Common myeloid progenitor, CD34-positive (primary cell): ENCODE results near the gene RAB9A.

Source experiments
- CTCF ChIA-PET: fragments of 350-600 bp; sonication (Branson Sonifier 250); formaldehyde crosslinking; loops from one replicate; lab custom pipeline; 2021; ENCODE audit warnings: antibody characterized with exemption; lab: Charles Lee
- POLR2A ChIA-PET: fragments of 350-600 bp; sonication (Branson Sonifier 250); formaldehyde crosslinking; loops from one replicate; lab custom pipeline; 2021; ENCODE audit warnings: antibody characterized with exemption; lab: Charles Lee
- DNase-seq, 3 donors: peaks; one replicate each; pipeline versions ENCODE4 v3.0.0 to v3.0.0-alpha.2; 2013
- H3K27ac ChIP-seq, 2 experiments: 1 replicate in 1 of 2; 2 replicates in 1 of 2; pipeline ENCODE4 v1.7.0; 2013; ENCODE audit warnings: inconsistent platforms in 2 of 2, low read length in 2 of 2, mild to moderate bottlenecking in 2 of 2, low read depth in 1 of 2, moderate library complexity in 1 of 2; ENCODE audit not compliant: severe bottlenecking in 2 of 2, insufficient read depth in 1 of 2, poor library complexity in 1 of 2
- H3K27me3 ChIP-seq, 5 experiments: replicated peaks in 2 of 5; 1 replicate in 3 of 5; 2 replicates in 2 of 5; pipeline versions ENCODE4 v1.6.1 to v1.7.0; 2013; ENCODE audit warnings: low read length in 4 of 5, mild to moderate bottlenecking in 2 of 5, moderate library complexity in 2 of 5, inconsistent platforms in 1 of 5; ENCODE audit not compliant: insufficient read depth in 5 of 5, control insufficient read depth in 4 of 5
- H3K36me3 ChIP-seq, 4 experiments: 1 replicate in 2 of 4; 2 replicates in 2 of 4; pipeline versions ENCODE4 v1.6.1 to v1.7.0; 2013; ENCODE audit warnings: low read length in 3 of 4, control low read depth in 1 of 4, mild to moderate bottlenecking in 1 of 4; ENCODE audit not compliant: control insufficient read depth in 4 of 4, insufficient read depth in 4 of 4
- H3K4me1 ChIP-seq, 4 experiments: 1 replicate in 3 of 4; 2 replicates in 1 of 4; pipeline versions ENCODE4 v1.6.1 to v1.7.1; 2013; ENCODE audit warnings: low read length in 3 of 4, mild to moderate bottlenecking in 3 of 4, control low read depth in 1 of 4, inconsistent platforms in 1 of 4, moderate library complexity in 1 of 4; ENCODE audit not compliant: control insufficient read depth in 4 of 4, insufficient read depth in 4 of 4; ENCODE audit errors: control extremely low read depth in 1 of 4
- H3K4me3 ChIP-seq, 7 experiments: 1 replicate in 4 of 7; 2 replicates in 3 of 7; pipeline versions ENCODE4 v1.5.1 to v1.7.0; 2013; ENCODE audit warnings: mild to moderate bottlenecking in 7 of 7, low read length in 6 of 7, moderate library complexity in 6 of 7, inconsistent platforms in 2 of 7, low read depth in 2 of 7, control low read depth in 1 of 7; ENCODE audit not compliant: insufficient read depth in 4 of 7, control insufficient read depth in 1 of 7; ENCODE audit errors: extremely low read depth in 1 of 7
- H3K9me3 ChIP-seq, 5 experiments: 1 replicate in 4 of 5; 2 replicates in 1 of 5; pipeline versions ENCODE4 v1.6.1 to v1.7.1; 2013; ENCODE audit warnings: low read length in 4 of 5, mild to moderate bottlenecking in 2 of 5, inconsistent platforms in 1 of 5, low read depth in 1 of 5, moderate library complexity in 1 of 5; ENCODE audit not compliant: control insufficient read depth in 4 of 5, insufficient read depth in 2 of 5; ENCODE audit errors: control extremely low read depth in 1 of 5
- WGBS: methylation state at CpG from one replicate; pipeline ENCODE4 v1.1.5; 2013; ENCODE audit not compliant: insufficient coverage; 5-methylcytosine and 5-hydroxymethylcytosine counted together

The RAB9A gene

GRCh38 chrX:13695601-13696115, 6.7 kb downstream of the RAB9A start:
- WGBS, result 84% methylated on average over 4 of the region's 4 CpGs
- H3K27me3 ChIP-seq, result peaks cover 0 to 7% (median 0%) of the 10 kb centered on the region in 5 experiments
- DNase-seq, result peak in 2 of 3 donors; percentile 13 to 18
- H3K36me3 ChIP-seq, result no peaks in the 10 kb centered on the region
- H3K4me3 ChIP-seq, result no peak overlapping the region
- ChIA-PET CTCF (interaction anchor here (1.2 to 1.4 kb wide), 2 partner anchors 9 to 14 kb away, joined by 3 to 5 read pairs; no protein-coding TSS in a partner anchor), POLR2A (no interaction called here)
- H3K27ac ChIP-seq, result no peak overlapping the region
- no peaks in the 10 kb centered on the region for H3K9me3 ChIP-seq
- H3K4me1 ChIP-seq, result peaks cover 21 to 43% (median 28%) of the 10 kb centered on the region in 4 experiments

- ChIA-PET CTCF (interaction anchor here (0.9 to 1.4 kb wide), 4 partner anchors 20 to 49 kb away, joined by 3 to 6 read pairs (median 4); no protein-coding TSS in a partner anchor), POLR2A (no interaction called here)
- no peaks in the 10 kb centered on the region for H3K9me3 ChIP-seq
- DNase-seq, result peak in 2 of 3 donors; percentile 25 to 42
- no peak overlapping the region for H3K4me3 ChIP-seq
- H3K4me1 ChIP-seq, result peaks cover 24 to 46% (median 30%) of the 10 kb centered on the region in 4 experiments
- H3K36me3 ChIP-seq, result no peaks in the 10 kb centered on the region
- H3K27me3 ChIP-seq, result peaks cover 0 to 7% (median 0%) of the 10 kb centered on the region in 5 experiments
- WGBS, result 100% methylated on average over 1 of the region's 2 CpGs
- H3K27ac ChIP-seq, result no peak overlapping the region
Observed at GRCh38 chrX:13697455-13697854, 8.5 kb downstream of the RAB9A start.

- Histone ChIP-seq H3K27me3 (peaks cover 0 to 7% (median 0%) of the 10 kb centered on the region in 5 experiments), H3K36me3 (no peaks in the 10 kb centered on the region), H3K9me3 (no peaks in the 10 kb centered on the region), H3K4me1 (peaks cover 24 to 40% (median 30%) of the 10 kb centered on the region in 4 experiments), H3K4me3 (no peak overlapping the region), H3K27ac (no peak overlapping the region)
- POLR2A ChIA-PET, result no interaction called here
- CTCF ChIA-PET, result interaction anchor here (0.9 to 1.4 kb wide), 4 partner anchors 21 to 48 kb away, joined by 3 to 6 read pairs (median 4); no protein-coding TSS in a partner anchor
- no CpG with 5 or more reads among the region's 1 CpG for WGBS
- DNase-seq, result peak in 1 of 3 donors; percentile 37
Observed at GRCh38 chrX:13697976-13698375, 9.0 kb downstream of the RAB9A start.

GRCh38 chrX:13698432-13698831, 9.5 kb downstream of the RAB9A start:
- CTCF ChIA-PET, result interaction anchor here (0.9 to 1.1 kb wide), 2 partner anchors 25 to 48 kb away, joined by 3 to 4 read pairs; no protein-coding TSS in a partner anchor

GRCh38 chrX:13699183-13699826, 10.4 kb downstream of the RAB9A start:
- H3K27me3 ChIP-seq, result peaks cover 0 to 5% (median 0%) of the 10 kb centered on the region in 5 experiments
- no peak overlapping the region for H3K4me3 ChIP-seq
- 56% methylated on average over 3 of the region's 7 CpGs for WGBS
- no peaks in the 10 kb centered on the region for H3K9me3 ChIP-seq
- CTCF ChIA-PET, result interaction anchor here (1.1 kb wide), 1 partner anchor 17 kb away, joined by 3 read pairs; no protein-coding TSS in a partner anchor
- POLR2A ChIA-PET, result no interaction called here
- peaks cover 0 to 3% (median 0%) of the 10 kb centered on the region in 4 experiments for H3K36me3 ChIP-seq
- H3K4me1 ChIP-seq, result peaks cover 22 to 35% (median 28%) of the 10 kb centered on the region in 4 experiments
- DNase-seq, result peak in 1 of 3 donors; percentile 26
- H3K27ac ChIP-seq, result no peak overlapping the region

More at GRCh38 chrX:13698432-13698831, 9.5 kb downstream of the RAB9A start:
- POLR2A ChIA-PET, result no interaction called here
- Histone ChIP-seq H3K9me3 (no peaks in the 10 kb centered on the region), H3K27me3 (peaks cover 0 to 7% (median 0%) of the 10 kb centered on the region in 5 experiments), H3K4me1 (peaks cover 24 to 40% (median 28%) of the 10 kb centered on the region in 4 experiments), H3K27ac (no peak overlapping the region), H3K36me3 (no peaks in the 10 kb centered on the region), H3K4me3 (no peak overlapping the region)
- no CpG with 5 or more reads among the region's 1 CpG for WGBS
- DNase-seq, result no peak

- no peak for DNase-seq
- Histone ChIP-seq H3K27me3 (no peaks in the 10 kb centered on the region), H3K27ac (no peak overlapping the region), H3K4me1 (peaks cover 17 to 25% (median 20%) of the 10 kb centered on the region in 4 experiments), H3K9me3 (no peaks in the 10 kb centered on the region), H3K36me3 (peaks cover 0 to 3% (median 0%) of the 10 kb centered on the region in 4 experiments), H3K4me3 (no peak overlapping the region)
- ChIA-PET POLR2A (no interaction called here), CTCF (interaction anchor here (1.1 kb wide), 1 partner anchor 16 kb away, joined by 3 read pairs; no protein-coding TSS in a partner anchor)
- 71% methylated on average over 4 of the region's 4 CpGs for WGBS
Observed at GRCh38 chrX:13700380-13700779, 11.5 kb downstream of the RAB9A start.
